Gastroesophageal sphincter (tissue), 3 donors: ENCODE data around the gene TCF12.

Experiments used
- CTCF ChIP-seq, 4 experiments: fragments of 200-600 bp in 2 of 4; fragments of 450-650 bp in 2 of 4; sonication (generic) in 1 of 4; IDR thresholded peaks; one replicate each; pipeline ENCODE4 v1.5.1; 2017 to 2019; ENCODE audit warnings: antibody characterized with exemption in 4 of 4, mild to moderate bottlenecking in 2 of 4, moderate library complexity in 2 of 4
- EP300 ChIP-seq: sonication (generic); formaldehyde crosslinking; IDR thresholded peaks from one replicate; pipeline ENCODE4 v1.6.1; 2017; ENCODE audit warnings: antibody characterized with exemption, mild to moderate bottlenecking
- POLR2A ChIP-seq, 2 donors: fragments of 450-650 bp; IDR thresholded peaks; one replicate each; pipeline ENCODE4 v1.6.1; 2017; ENCODE audit warnings: antibody characterized with exemption in 2 of 2, mild to moderate bottlenecking in 2 of 2, moderate library complexity in 1 of 2
- POLR2AphosphoS5 ChIP-seq: sonication (generic); formaldehyde crosslinking; IDR thresholded peaks from one replicate; pipeline ENCODE4 v1.6.1; 2017; ENCODE audit warnings: antibody characterized with exemption

- TF ChIP-seq POLR2AphosphoS5, result no peak
- TF ChIP-seq CTCF (IDR thresholded peaks at IDR 0.05), result no peak
- no peak for TF ChIP-seq POLR2A (IDR thresholded peaks at IDR 0.05)
- no peak for TF ChIP-seq EP300
Measured at GRCh38 chr15:57335293-57335715, 416.9 kb downstream of the TCF12 start.
